Erythroblast (primary cell): Measurements from ENCODE around the gene DHRS1.

ENCODE experiments used
- GATA1 ChIP-seq: IDR thresholded peaks from 2 replicates; pipeline ENCODE4 v1.6.1; 2011; ENCODE audit warnings: low read depth, mild to moderate bottlenecking, control low read depth, low read length, moderate library complexity
- POLR2A ChIP-seq: IDR thresholded peaks from 2 replicates; pipeline ENCODE4 v1.6.1; 2011; ENCODE audit warnings: mild to moderate bottlenecking, low read length

- TF ChIP-seq POLR2A (no peak), GATA1 (no peak)
Measured at GRCh38 chr14:24312736-24313507, 13.3 kb upstream of the DHRS1 start.
